ENCODE measurements around the gene FNDC11. TPM values are rescaled to one million over a fixed set of nuclear protein-coding genes. Genes with fewer than 3 reads are reported as not detected.

Gene FNDC11
- polyA plus RNA-seq, 2 of the 4 experiments (the other 2 are of a cell fraction): 0.14 to 0.18 TPM

GRCh38 chr20:63508072-63508768, 45.7 kb upstream of the FNDC11 start:
- WGBS (ENCODE audit: missing lambda C conversion rate): 84% methylated on average over 33 of the region's 33 CpGs
- ATAC-seq (no peak), FAIRE-seq (no peak), DNase-seq (ENCODE audit: low read depth in 1 of 2, low spot score in 1 of 2) (no peak)
- CTCF ChIA-PET: interaction anchor here (0.7 to 3.2 kb wide), 5 partner anchors 10 to 30 kb away, joined by 3 to 20 read pairs (median 4); partner anchors contain the start of gene PTK6
- H3K4me2 ChIP-seq: no peak overlapping the region
- H3K4me3 ChIP-seq: no peak overlapping the region
- H3K9me3 ChIP-seq: peaks cover 19% of the 10 kb centered on the region
- TF ChIP-seq EP300 (IDR thresholded peaks at IDR 0.05) (no peak), CHD2 (IDR thresholded peaks at IDR 0.05; ENCODE audit: low read length, partially characterized antibody) (no peak), KDM5A (IDR thresholded peaks at IDR 0.05) (no peak), RAD21 (conservative IDR thresholded peaks at IDR 0.05 in 1 of 2, IDR thresholded peaks at IDR 0.05 in 1 of 2) (no peak), MAFK (IDR thresholded peaks at IDR 0.05; ENCODE audit: partially characterized antibody) (no peak), CBX2 (IDR thresholded peaks at IDR 0.05; ENCODE audit: borderline replicate concordance, low read depth) (no peak), JUN (IDR thresholded peaks at IDR 0.05) (no peak), HMGXB4 (CRISPR knock-in tag; IDR thresholded peaks at IDR 0.05; ENCODE audit: borderline replicate concordance) (no peak), RCOR1 (IDR thresholded peaks at IDR 0.05; ENCODE audit: low read depth, low read length) (no peak), CHD4 (IDR thresholded peaks at IDR 0.05; ENCODE audit: borderline replicate concordance) (no peak), JUNB (IDR thresholded peaks at IDR 0.05) (no peak), SREBF2 (IDR thresholded peaks at IDR 0.05) (no peak), USF2 (IDR thresholded peaks at IDR 0.05) (no peak), KDM1A (IDR thresholded peaks at IDR 0.05; ENCODE audit: low read depth) (no peak), POLR2A (IDR thresholded peaks at IDR 0.05; ENCODE audit: low read length) (no peak), ZNF302 (CRISPR knock-in tag; IDR thresholded peaks at IDR 0.05) (no peak)
- TF ChIP-seq, protein P1, sequence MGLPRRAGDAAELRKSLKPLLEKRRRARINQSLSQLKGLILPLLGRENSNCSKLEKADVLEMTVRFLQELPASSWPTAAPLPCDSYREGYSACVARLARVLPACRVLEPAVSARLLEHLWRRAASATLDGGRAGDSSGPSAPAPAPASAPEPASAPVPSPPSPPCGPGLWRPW (IDR thresholded peaks at IDR 0.05): no peak
- H3K4me1 ChIP-seq: no peaks in the 10 kb centered on the region
- no peak overlapping the region for H3K27ac ChIP-seq
- POLR2A ChIA-PET: interaction anchor here (0.6 to 0.9 kb wide), 2 partner anchors 9 to 12 kb away, joined by 3 read pairs; partner anchors contain the start of gene PPDPF

- DNase-seq (ENCODE audit: low read depth in 1 of 2, low spot score in 1 of 2) (no peak), ATAC-seq (no peak), FAIRE-seq (no peak)
- Histone ChIP-seq H3K9me3 (peaks cover 20% of the 10 kb centered on the region), H3K4me2 (no peak overlapping the region), H3K27ac (no peak overlapping the region), H3K4me1 (no peaks in the 10 kb centered on the region), H3K4me3 (no peak overlapping the region)
- TF ChIP-seq E2F6 (IDR thresholded peaks at IDR 0.05; ENCODE audit: borderline replicate concordance, low read depth) (no peak), ESRRA (IDR thresholded peaks at IDR 0.05; ENCODE audit: borderline replicate concordance, low read length) (no peak), ZNF302 (CRISPR knock-in tag; IDR thresholded peaks at IDR 0.05) (no peak), RARB (CRISPR knock-in tag; IDR thresholded peaks at IDR 0.05) (no peak), HEYL (CRISPR knock-in tag; IDR thresholded peaks at IDR 0.05) (no peak), NPAS2 (CRISPR knock-in tag; IDR thresholded peaks at IDR 0.05; ENCODE audit: borderline replicate concordance) (no peak), USF2 (IDR thresholded peaks at IDR 0.05) (no peak), ZSCAN20 (CRISPR knock-in tag; IDR thresholded peaks at IDR 0.05) (no peak), MAFK (IDR thresholded peaks at IDR 0.05; ENCODE audit: partially characterized antibody) (no peak), BHLHE40 (IDR thresholded peaks at IDR 0.05; ENCODE audit: low read depth, low read length) (no peak), TP53 (CRISPR knock-in tag; IDR thresholded peaks at IDR 0.05) (no peak)
- TF ChIP-seq, protein P1 (IDR thresholded peaks at IDR 0.05): no peak
- POLR2A ChIA-PET: no interaction called here
- 63% methylated on average over 9 of the region's 9 CpGs for WGBS (ENCODE audit: missing lambda C conversion rate)
- CTCF ChIA-PET: interaction anchor here (0.7 to 3.2 kb wide), 4 partner anchors 9 to 29 kb away, joined by 3 to 20 read pairs (median 6); no protein-coding TSS in a partner anchor
These were observed 44.8 kb upstream of the FNDC11 start for GRCh38 chr20:63509088-63509564.
